ENCODE results near the gene FLYWCH2. TPM values are rescaled to one million over a fixed set of nuclear protein-coding genes. Genes with fewer than 3 reads are reported as not detected.

Gene FLYWCH2
- total and polyA plus RNA-seq, 2 of the 4 experiments (the other 2 are of a cell fraction): 42.3 to 66.3 TPM

DNA sequence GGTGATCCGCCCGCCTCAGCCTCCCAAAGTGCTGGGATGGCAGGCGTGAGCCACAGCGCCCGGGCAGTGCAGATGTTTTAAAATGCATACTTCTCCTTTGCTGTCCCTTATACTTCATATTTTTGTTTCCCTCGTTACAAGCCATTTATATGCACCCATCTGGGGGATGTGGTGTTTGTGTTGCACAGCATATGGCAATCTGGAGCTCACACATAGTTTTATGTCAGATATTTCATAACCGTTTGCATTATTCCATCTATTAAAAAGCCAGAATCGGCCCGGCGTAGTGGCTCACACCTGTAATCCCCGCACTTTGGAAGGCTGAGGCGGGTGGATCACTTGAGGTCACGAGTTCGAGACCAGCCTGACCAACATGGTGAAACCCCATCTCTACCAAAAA is 40.5 kb downstream of the FLYWCH2 start:
- no peak overlapping the region for H4K91ac ChIP-seq (ENCODE audit: insufficient read depth, low read depth, low read length)
- dilution Hi-C loops (cut with HindIII; ENCODE audit: low sequenced_read_pairs, unreplicated experiment): no loop called here

More for the DNA sequence above, 40.5 kb downstream of the FLYWCH2 start:
- CTCF ChIA-PET: no interaction called here
- Histone ChIP-seq H2BK15ac (ENCODE audit: low read depth, low read length) (no peak overlapping the region), H3K18ac (ENCODE audit: low read depth, low read length) (no peak overlapping the region), H3K23ac (ENCODE audit: low read depth, low read length) (no peak overlapping the region), H3K9me1 (ENCODE audit: insufficient read depth, low read length) (no peaks in the 10 kb centered on the region), H3K4me2 (ENCODE audit: low read depth, low read length) (no peak overlapping the region), H3K9me3 (ENCODE audit: control insufficient read depth, insufficient read depth, low read length) (no peaks in the 10 kb centered on the region), H2BK120ac (ENCODE audit: low read depth, low read length) (no peak overlapping the region), H4K20me1 (ENCODE audit: insufficient read depth, low read length) (peaks cover 6% of the 10 kb centered on the region; the same call in 1 of the 2 replicates), H3K36me3 (ENCODE audit: control insufficient read depth, insufficient read depth, low read length) (peaks cover 12% of the 10 kb centered on the region), H3K4me1 (ENCODE audit: control insufficient read depth, insufficient read depth, low read length) (0 out of 2 replicates have a peak, but pooled peaks cover 1% of the 10 kb centered on the region), H4K8ac (ENCODE audit: low read depth in 2 of 2, low read length in 2 of 2) (no peak overlapping the region), H2BK5ac (ENCODE audit: low read depth, low read length, poor library complexity, severe bottlenecking) (no peak overlapping the region), H3K14ac (replicated peaks; ENCODE audit: low read depth, low read length) (no peak overlapping the region), H3K4ac (ENCODE audit: low read depth, low read length) (no peak overlapping the region), H3K27me3 (ENCODE audit: control insufficient read depth, insufficient read depth, low read length) (no peaks in the 10 kb centered on the region), H3K79me1 (ENCODE audit: low read depth in 1 of 2, low read length in 2 of 2) (peaks cover 8 to 47% of the 10 kb centered on the region in 2 experiments; a peak in 3 of 4 replicates), H4K5ac (ENCODE audit: low read depth, low read length) (no peak overlapping the region), H2AFZ (replicated peaks; ENCODE audit: low read length, poor library complexity) (no peak overlapping the region), H3K56ac (ENCODE audit: extremely low read depth, insufficient read depth, low read length) (no peak overlapping the region), H2BK20ac (ENCODE audit: low read depth, low read length) (no peak overlapping the region), H2AK5ac (ENCODE audit: low read depth, low read length) (no peak overlapping the region), H3K27ac (ENCODE audit: insufficient read depth, low read length) (no peak overlapping the region), H3K9ac (ENCODE audit: low read depth, low read length) (no peak overlapping the region), H2AK9ac (replicated peaks; ENCODE audit: low read depth, low read length, poor library complexity) (no peak overlapping the region), H3K4me3 (ENCODE audit: insufficient read depth, low read depth, low read length) (no peak overlapping the region)
- in situ Hi-C loops (cut with MboI; ENCODE audit: low sequenced_read_pairs) (no loop called here), intact Hi-C loops (cut with micrococcal nuclease) (no loop called here)
- POLR2A ChIA-PET (ENCODE audit: unreplicated experiment): no interaction called here
- ATAC-seq (ENCODE audit: low read depth) (no peak), DNase-seq (no peak)
- TF ChIP-seq POLR2A (IDR thresholded peaks at IDR 0.05; ENCODE audit: low read depth, low read length): no peak
- TF ChIP-seq CEBPB (IDR thresholded peaks at IDR 0.05; ENCODE audit: low read depth, low read length): no peak
- TF ChIP-seq, protein P1, sequence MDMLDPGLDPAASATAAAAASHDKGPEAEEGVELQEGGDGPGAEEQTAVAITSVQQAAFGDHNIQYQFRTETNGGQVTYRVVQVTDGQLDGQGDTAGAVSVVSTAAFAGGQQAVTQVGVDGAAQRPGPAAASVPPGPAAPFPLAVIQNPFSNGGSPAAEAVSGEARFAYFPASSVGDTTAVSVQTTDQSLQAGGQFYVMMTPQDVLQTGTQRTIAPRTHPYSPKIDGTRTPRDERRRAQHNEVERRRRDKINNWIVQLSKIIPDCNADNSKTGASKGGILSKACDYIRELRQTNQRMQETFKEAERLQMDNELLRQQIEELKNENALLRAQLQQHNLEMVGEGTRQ (IDR thresholded peaks at IDR 0.05; ENCODE audit: low read depth, low read length): no peak
- TF ChIP-seq MAZ (IDR thresholded peaks at IDR 0.05; ENCODE audit: borderline replicate concordance, low read depth, low read length): no peak
- TF ChIP-seq RFX5 (IDR thresholded peaks at IDR 0.05; ENCODE audit: low read depth, low read length): no peak
- TF ChIP-seq, protein P2, sequence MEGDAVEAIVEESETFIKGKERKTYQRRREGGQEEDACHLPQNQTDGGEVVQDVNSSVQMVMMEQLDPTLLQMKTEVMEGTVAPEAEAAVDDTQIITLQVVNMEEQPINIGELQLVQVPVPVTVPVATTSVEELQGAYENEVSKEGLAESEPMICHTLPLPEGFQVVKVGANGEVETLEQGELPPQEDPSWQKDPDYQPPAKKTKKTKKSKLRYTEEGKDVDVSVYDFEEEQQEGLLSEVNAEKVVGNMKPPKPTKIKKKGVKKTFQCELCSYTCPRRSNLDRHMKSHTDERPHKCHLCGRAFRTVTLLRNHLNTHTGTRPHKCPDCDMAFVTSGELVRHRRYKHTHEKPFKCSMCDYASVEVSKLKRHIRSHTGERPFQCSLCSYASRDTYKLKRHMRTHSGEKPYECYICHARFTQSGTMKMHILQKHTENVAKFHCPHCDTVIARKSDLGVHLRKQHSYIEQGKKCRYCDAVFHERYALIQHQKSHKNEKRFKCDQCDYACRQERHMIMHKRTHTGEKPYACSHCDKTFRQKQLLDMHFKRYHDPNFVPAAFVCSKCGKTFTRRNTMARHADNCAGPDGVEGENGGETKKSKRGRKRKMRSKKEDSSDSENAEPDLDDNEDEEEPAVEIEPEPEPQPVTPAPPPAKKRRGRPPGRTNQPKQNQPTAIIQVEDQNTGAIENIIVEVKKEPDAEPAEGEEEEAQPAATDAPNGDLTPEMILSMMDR (conservative IDR thresholded peaks at IDR 0.05; ENCODE audit: low read depth, low read length): no peak
- no peak for TF ChIP-seq RAD21 (IDR thresholded peaks at IDR 0.05; ENCODE audit: low read length)
- TF ChIP-seq RCOR1 (IDR thresholded peaks at IDR 0.05; ENCODE audit: insufficient replicate concordance, low read length): no peak
- TF ChIP-seq, protein P3, sequence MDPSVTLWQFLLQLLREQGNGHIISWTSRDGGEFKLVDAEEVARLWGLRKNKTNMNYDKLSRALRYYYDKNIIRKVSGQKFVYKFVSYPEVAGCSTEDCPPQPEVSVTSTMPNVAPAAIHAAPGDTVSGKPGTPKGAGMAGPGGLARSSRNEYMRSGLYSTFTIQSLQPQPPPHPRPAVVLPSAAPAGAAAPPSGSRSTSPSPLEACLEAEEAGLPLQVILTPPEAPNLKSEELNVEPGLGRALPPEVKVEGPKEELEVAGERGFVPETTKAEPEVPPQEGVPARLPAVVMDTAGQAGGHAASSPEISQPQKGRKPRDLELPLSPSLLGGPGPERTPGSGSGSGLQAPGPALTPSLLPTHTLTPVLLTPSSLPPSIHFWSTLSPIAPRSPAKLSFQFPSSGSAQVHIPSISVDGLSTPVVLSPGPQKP (IDR thresholded peaks at IDR 0.05; ENCODE audit: borderline replicate concordance, low read depth, low read length): no peak
- no peak for TF ChIP-seq FOS (IDR thresholded peaks at IDR 0.05; ENCODE audit: low read depth, low read length)
- TF ChIP-seq NFE2L2 (IDR thresholded peaks at IDR 0.05; ENCODE audit: low read depth, low read length): no peak
- TF ChIP-seq CHD1 (IDR thresholded peaks at IDR 0.05; ENCODE audit: low read depth, low read length): no peak
- TF ChIP-seq BHLHE40 (IDR thresholded peaks at IDR 0.05; ENCODE audit: low read depth, low read length): no peak
- no peak for TF ChIP-seq MXI1 (IDR thresholded peaks at IDR 0.05; ENCODE audit: borderline replicate concordance, low read depth, low read length)
- TF ChIP-seq MAFK (IDR thresholded peaks at IDR 0.05; ENCODE audit: low read depth, low read length): no peak
- no peak for TF ChIP-seq SMC3 (IDR thresholded peaks at IDR 0.05; ENCODE audit: low read depth, low read length)
- WGBS, 2 experiments (ENCODE audit: extremely low coverage in 2 of 2, insufficient read length in 1 of 2): 87% methylated on average over 4 of the region's 14 CpGs; no CpG with 5 or more reads in 1 of the 2 experiments
- BruUV-seq (replicated peaks): no TSS peak
